Loucy (cell line): ENCODE results near the gene PRRC2C.

Source experiments
- H2AFZ ChIP-seq: fragments of 200-600 bp; sonication (generic); 2 replicates; pipeline ENCODE4 v1.6.0; 2016; ENCODE audit warnings: antibody characterized with exemption, mild to moderate bottlenecking, low read length, moderate library complexity
- H3F3A ChIP-seq: fragments of 200-600 bp; 2 replicates; pipeline ENCODE4 v1.6.0; 2016; ENCODE audit warnings: antibody characterized with exemption, low read depth, mild to moderate bottlenecking
- H3K27me3 ChIP-seq: fragments of 200-600 bp; sonication (generic); 2 replicates; pipeline ENCODE4 v1.6.1; 2014; ENCODE audit warnings: low read length, mild to moderate bottlenecking; ENCODE audit not compliant: insufficient read depth, poor library complexity, severe bottlenecking
- H3K36me3 ChIP-seq: fragments of 200-600 bp; sonication (generic); 2 replicates; pipeline ENCODE4 v1.6.1; 2016; ENCODE audit warnings: low read length; ENCODE audit not compliant: insufficient read depth
- H3K4me1 ChIP-seq: fragments of 200-600 bp; sonication (generic); 2 replicates; pipeline ENCODE4 v1.5.1; 2014; ENCODE audit warnings: low read length, mild to moderate bottlenecking; ENCODE audit not compliant: insufficient read depth, poor library complexity, severe bottlenecking
- H3K4me2 ChIP-seq: fragments of 200-600 bp; sonication (generic); 2 replicates; pipeline ENCODE4 v1.6.0; 2014; ENCODE audit warnings: antibody characterized with exemption, low read length, low read depth, mild to moderate bottlenecking; ENCODE audit not compliant: poor library complexity, severe bottlenecking
- H3K4me3 ChIP-seq: fragments of 200-600 bp; sonication (generic); 2 replicates; pipeline ENCODE4 v1.5.1; 2014; ENCODE audit warnings: low read length, mild to moderate bottlenecking, mixed read lengths; ENCODE audit not compliant: poor library complexity, severe bottlenecking
- H3K79me2 ChIP-seq: fragments of 200-600 bp; sonication (generic); 2 replicates; pipeline ENCODE4 v1.6.1; 2014; ENCODE audit warnings: low read length; ENCODE audit not compliant: insufficient read depth
- H3K9ac ChIP-seq: fragments of 200-600 bp; sonication (generic); 2 replicates; pipeline ENCODE4 v1.6.0; 2014; ENCODE audit warnings: mild to moderate bottlenecking, low read depth, low read length, moderate library complexity; ENCODE audit not compliant: poor library complexity, severe bottlenecking
- H3K9me2 ChIP-seq: fragments of 200-600 bp; sonication (generic); replicated peaks from 2 replicates; pipeline ENCODE4 v1.6.1; 2016; ENCODE audit warnings: low read depth, low read length, mixed read lengths
- H3K9me3 ChIP-seq: fragments of 200-600 bp; sonication (generic); 2 replicates; pipeline ENCODE4 v1.6.1; 2014; ENCODE audit warnings: mild to moderate bottlenecking, antibody characterized with exemption, low read length, low read depth; ENCODE audit not compliant: insufficient read depth
- H4K20me1 ChIP-seq: fragments of 200-600 bp; sonication (generic); 2 replicates; pipeline ENCODE4 v1.6.0; 2014; ENCODE audit warnings: antibody characterized with exemption, low read length, mild to moderate bottlenecking; ENCODE audit not compliant: insufficient read depth, poor library complexity, severe bottlenecking
- CTCF ChIP-seq: fragments of 200-600 bp; sonication (generic); conservative IDR thresholded peaks from 2 replicates; pipeline ENCODE4 v1.5.1; 2014; ENCODE audit warnings: mild to moderate bottlenecking, antibody characterized with exemption, low read length
- EZH2phosphoT487 ChIP-seq: fragments of 200-600 bp; IDR thresholded peaks from 2 replicates; pipeline ENCODE4 v1.6.1; 2018; ENCODE audit warnings: antibody characterized with exemption, mild to moderate bottlenecking, moderate library complexity, borderline replicate concordance

The PRRC2C gene

GRCh38 chr1:171446386-171446785 lies 38.9 kb upstream of the PRRC2C start:
- Histone ChIP-seq H3K4me2 (no peak overlapping the region), H3K36me3 (no peaks in the 10 kb centered on the region), H3K4me1 (no peaks in the 10 kb centered on the region), H3F3A (no peaks in the 10 kb centered on the region), H3K9ac (no peak overlapping the region), H3K9me3 (no peaks in the 10 kb centered on the region), H2AFZ (no peak overlapping the region), H3K4me3 (no peak overlapping the region), H3K9me2 (no peaks in the 10 kb centered on the region), H3K27me3 (no peaks in the 10 kb centered on the region), H3K79me2 (no peaks in the 10 kb centered on the region), H4K20me1 (no peaks in the 10 kb centered on the region)
- TF ChIP-seq EZH2phosphoT487 (no peak), CTCF (no peak)

GRCh38 chr1:171455967-171456366 lies 29.4 kb upstream of the PRRC2C start:
- H3K36me3 ChIP-seq = no peaks in the 10 kb centered on the region
- no peaks in the 10 kb centered on the region for H3F3A ChIP-seq
- TF ChIP-seq CTCF (no peak), EZH2phosphoT487 (no peak)
- no peaks in the 10 kb centered on the region for H3K9me2 ChIP-seq
- no peaks in the 10 kb centered on the region for H4K20me1 ChIP-seq
- H2AFZ ChIP-seq = no peak overlapping the region
- H3K4me3 ChIP-seq = no peak overlapping the region
- H3K4me2 ChIP-seq = no peak overlapping the region
- H3K4me1 ChIP-seq = no peaks in the 10 kb centered on the region
- no peaks in the 10 kb centered on the region for H3K79me2 ChIP-seq
- no peak overlapping the region for H3K9ac ChIP-seq
- no peaks in the 10 kb centered on the region for H3K27me3 ChIP-seq
- no peaks in the 10 kb centered on the region for H3K9me3 ChIP-seq

GRCh38 chr1:171457412-171457811 lies 27.9 kb upstream of the PRRC2C start:
- H3K4me3 ChIP-seq = no peak overlapping the region

More at GRCh38 chr1:171457412-171457811, 27.9 kb upstream of the PRRC2C start:
- Histone ChIP-seq H3K27me3 (no peaks in the 10 kb centered on the region), H3F3A (no peaks in the 10 kb centered on the region), H3K4me1 (no peaks in the 10 kb centered on the region), H2AFZ (no peak overlapping the region), H3K79me2 (no peaks in the 10 kb centered on the region), H3K9me3 (no peaks in the 10 kb centered on the region), H3K36me3 (no peaks in the 10 kb centered on the region), H3K4me2 (no peak overlapping the region), H4K20me1 (no peaks in the 10 kb centered on the region), H3K9me2 (no peaks in the 10 kb centered on the region), H3K9ac (no peak overlapping the region)
- no peak for TF ChIP-seq CTCF
- no peak for TF ChIP-seq EZH2phosphoT487
